Measurements from ENCODE around the gene CABYR.

CABYR gene, protein sequence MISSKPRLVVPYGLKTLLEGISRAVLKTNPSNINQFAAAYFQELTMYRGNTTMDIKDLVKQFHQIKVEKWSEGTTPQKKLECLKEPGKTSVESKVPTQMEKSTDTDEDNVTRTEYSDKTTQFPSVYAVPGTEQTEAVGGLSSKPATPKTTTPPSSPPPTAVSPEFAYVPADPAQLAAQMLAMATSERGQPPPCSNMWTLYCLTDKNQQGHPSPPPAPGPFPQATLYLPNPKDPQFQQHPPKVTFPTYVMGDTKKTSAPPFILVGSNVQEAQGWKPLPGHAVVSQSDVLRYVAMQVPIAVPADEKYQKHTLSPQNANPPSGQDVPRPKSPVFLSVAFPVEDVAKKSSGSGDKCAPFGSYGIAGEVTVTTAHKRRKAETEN

DNA sequence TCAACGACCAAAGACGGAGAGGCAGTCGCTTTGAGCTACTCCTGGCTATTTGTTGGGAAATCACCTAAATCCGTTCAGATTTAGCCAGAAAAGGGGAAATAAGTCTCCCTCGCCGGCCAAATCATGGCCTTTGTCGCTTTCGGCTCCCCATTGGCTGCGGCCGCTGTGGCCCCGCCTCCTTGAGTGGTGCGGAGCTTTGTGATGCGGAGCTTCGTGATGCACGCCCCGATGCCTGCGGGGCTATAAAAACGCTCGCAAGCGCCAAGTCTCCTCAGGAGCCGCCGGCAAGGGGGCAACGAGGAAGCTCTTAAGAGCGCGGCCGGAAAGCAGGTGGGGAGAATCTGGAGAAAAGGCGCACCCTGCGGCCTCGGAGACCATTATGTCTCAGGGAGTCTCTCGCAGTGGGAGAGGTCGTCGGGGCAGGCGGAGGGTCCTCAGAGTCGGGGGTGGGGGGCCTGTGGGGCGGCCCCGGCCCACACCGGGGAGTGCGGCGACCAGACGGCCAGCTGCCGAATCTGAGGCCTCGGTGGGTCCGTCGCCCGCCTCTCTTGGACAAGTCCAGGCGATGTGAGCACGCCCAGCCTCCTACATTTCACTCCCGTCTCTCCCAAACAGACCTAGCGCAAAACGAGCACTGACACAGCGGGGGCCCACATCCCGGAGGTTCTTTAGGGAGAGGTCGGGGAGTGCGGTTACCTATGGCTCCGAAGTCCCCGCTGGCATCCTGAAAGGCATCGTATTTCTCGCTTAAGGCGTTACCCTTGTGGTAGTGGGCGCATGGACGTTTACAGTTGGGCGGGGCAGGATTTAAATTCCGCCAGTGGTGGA, at the start of gene CABYR:
TSS of gene CABYR (plus strand) at position 274 of the 828 bp plus-strand sequence. CDS start 4,053 bp downstream, outside the sequence.
- peak; percentile 76 to 99 (median 91) for DNase-seq
- intact Hi-C loops (cut with DNase I), result no loop called here

DNA sequence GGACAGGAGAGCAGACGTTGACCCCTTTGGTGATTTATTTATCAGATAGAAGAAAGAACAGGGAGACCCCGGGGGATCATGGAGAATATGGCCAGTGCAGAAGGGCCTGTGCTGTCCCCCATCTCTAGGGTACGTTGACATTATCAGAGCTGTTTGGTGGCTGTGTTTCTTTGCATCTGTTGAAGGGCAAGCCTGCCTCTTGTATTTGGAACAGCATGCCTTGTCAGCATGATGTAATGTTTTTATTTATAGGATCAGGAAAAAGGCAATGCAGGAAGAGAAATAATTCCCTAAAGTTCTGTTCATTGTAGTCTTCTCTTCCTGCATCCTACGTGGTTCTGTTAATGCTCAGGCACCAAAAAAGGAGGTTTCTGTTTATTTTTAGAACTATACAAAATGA, 49.8 kb upstream of the CABYR start:
- intact Hi-C loops (cut with DNase I), result no loop called here
- no peak for DNase-seq

DNA sequence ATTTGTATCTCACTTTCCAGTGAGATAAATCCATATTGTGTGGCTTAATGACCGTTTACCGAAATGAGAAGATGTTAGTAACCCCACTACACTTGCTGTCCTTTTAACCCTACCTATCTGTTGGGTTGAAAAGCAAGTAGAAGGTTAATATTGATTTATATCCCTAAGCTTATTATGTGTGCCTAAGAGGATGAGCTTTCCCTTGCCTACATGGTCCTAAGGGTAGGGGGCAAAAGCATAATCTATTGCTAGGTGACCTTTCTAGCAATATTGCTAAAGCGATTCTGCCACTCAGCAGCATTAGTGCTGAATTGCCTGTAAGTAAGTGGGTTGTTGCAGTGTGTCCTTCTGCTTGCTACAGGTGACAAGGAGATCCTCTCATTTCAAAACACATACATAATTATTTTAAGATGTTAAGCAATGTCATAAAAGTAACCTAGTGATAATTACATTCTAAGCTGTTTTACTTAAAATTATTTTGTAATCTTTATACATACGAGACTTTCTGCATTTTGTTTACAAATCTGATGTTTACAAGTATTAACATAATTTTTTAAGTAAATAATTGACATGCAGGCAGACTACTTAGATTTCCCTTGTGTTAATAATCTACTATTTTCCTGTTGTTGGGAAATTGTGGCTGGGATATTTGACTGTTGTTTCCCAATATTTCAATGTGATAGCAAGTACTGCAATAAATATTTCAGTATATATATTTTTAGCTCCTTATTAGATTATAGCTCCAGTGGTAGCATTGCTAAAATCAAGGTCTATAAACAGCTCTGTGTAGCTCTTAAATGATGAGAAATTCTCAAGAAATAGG, 49.1 kb upstream of the CABYR start:
- intact Hi-C loops (cut with DNase I), result no loop called here
- no peak for DNase-seq

DNA sequence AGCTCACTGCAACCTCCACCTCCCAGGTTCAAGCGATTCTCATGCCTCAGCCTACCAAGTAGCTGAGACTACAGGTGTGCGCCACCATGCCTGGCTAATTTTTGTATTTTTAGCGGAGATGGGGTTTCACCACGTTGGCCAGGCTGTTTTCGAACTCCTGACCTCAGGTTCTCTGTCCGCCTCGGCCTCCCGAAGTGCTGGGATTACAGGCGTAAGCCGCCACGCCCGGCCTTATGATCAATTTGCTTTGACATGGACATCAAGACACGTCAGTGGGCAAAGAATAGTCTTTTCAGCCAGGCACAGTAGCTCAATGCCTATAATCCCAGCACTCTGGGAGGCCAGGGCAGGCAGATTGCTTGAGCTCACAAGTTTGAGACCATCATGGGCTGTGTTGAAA, 48.0 kb upstream of the CABYR start:
- intact Hi-C loops (cut with DNase I), result no loop called here
- peak in 2 of 10 donors; percentile 70 to 72 for DNase-seq

DNA sequence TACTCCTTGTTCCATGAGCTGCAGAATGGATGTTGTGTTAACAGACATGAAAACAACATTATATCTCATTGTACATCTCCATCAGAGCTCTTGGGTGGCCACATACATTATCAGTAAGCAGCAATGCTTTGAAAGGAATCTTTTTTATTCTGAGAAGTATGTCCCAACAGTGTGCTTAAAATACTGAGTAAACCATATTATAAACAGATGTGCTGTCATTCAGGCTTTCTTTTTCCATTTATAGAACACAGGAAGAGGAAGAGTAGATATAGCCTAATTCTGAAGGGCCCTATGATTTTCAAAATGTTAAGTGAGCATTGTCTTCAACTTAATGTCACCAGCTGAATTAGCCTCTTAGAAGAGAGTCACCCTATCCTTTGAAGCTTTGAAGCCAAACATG, 44.3 kb upstream of the CABYR start:
- DNase-seq, result no peak
- intact Hi-C loops (cut with DNase I), result no loop called here

DNA sequence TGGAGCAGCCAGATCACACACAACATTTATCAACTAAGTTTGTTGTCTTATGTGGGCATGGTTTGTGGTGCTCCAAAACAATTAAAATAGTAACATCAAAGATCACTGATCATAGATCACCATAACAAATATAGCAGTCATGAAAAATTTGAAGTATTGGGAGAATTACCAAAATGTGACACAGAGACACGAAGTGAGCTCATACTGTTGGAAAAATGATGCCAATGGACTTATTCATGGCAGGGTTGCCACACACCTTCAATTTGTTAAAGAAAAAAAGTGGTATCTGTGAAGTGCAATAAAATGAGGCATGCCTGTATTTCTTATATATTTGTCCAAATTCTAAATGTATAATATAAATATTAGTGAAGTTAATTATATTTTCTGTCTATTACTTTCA, 42.9 kb upstream of the CABYR start:
- no peak for DNase-seq
- intact Hi-C loops (cut with DNase I), result no loop called here

DNA sequence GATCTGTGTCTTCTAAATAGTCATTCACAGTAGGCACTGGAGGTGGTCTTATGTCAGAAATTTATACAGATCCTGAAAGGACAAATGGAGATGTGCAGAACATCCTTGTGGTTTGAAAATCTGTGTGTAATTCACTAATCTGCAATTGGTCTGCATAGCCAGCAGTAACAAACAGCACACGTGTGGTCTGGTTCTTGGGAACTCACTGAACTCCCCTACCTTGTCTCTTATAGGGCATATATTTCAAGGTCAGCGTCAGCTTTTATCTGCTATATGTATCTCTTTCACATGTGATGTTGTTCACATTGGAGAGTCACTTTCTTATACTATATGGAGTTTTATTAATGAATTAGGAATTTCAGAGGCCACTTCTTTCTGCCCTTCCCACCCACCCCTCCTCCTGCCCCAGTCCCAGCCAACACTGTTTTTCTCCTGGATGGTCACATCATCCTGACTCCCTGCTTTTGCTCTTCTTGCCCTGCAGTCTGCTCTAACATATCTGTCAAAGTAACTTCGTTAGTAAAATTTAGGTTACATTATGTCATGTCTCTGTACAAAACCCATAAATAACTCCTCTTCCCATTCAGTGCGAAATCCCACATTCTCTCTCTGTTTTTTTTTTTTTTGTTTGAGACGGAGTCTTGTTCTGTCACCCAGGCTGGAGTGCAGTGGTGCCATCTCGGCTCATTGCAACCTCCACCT, 35.4 kb upstream of the CABYR start:
- no peak for DNase-seq
- intact Hi-C loops (cut with DNase I), result no loop called here

DNA sequence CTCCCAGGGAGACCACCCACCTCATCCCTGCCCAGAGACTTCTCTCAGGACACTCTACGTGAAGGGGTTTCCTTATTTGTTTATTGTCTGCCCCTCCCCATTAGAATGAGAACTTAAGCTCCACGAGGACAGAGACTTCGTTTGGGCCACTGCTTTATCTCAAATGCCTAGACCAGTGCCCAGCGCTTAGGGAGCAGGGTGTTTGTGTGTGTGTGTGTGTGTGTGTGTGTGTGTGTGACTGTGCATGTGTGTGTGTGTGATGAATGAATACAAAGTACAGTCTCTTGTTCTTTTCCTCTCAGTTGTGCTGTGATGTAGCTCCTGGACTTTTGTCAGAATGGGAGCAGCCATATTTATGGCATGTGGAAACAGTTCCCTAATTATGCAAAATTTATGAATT, 34.4 kb upstream of the CABYR start:
- intact Hi-C loops (cut with DNase I), result no loop called here
- DNase-seq, result no peak

DNA sequence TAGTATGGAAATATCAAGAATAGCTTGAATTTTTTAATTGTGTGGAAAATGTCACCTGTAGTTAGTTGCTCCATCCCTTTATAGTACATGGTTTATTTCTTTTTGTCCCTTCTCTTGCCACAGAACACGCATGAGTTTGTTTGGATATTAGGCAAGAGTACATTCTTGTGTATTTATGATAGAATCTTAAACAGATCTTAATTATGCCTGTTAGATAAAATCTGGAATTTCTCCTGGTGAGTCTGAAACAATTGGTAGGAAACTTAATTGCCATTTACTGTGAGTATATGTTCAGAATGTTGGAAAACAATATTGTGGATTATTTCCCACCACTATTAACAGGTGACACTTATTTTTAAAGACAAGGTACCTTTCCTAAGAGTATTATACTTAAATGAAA, 30.2 kb upstream of the CABYR start:
- DNase-seq, result no peak
- intact Hi-C loops (cut with DNase I), result no loop called here

DNA sequence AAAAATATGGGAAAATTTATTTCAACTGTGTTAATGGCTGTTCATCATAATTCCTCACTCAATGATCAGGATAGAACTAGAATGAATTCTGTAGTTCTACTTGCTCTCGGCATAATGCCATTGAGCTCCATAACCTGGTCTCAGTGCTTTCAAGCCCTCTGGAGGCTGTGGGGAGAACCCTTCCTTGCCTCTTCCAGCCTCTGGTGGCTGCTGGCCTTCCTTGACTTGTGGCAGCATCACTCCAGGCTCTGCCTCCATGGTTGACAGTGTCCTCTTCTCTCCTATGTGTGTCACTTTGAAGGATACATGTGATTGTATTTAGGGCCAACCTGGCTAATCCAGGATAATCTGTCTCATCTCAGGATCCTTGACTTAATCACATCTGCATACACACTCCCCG, 26.9 kb upstream of the CABYR start:
- intact Hi-C loops (cut with DNase I), result loop anchor here (10.0 kb wide), 1 partner anchor 487 kb away; no protein-coding TSS in a partner anchor

DNA sequence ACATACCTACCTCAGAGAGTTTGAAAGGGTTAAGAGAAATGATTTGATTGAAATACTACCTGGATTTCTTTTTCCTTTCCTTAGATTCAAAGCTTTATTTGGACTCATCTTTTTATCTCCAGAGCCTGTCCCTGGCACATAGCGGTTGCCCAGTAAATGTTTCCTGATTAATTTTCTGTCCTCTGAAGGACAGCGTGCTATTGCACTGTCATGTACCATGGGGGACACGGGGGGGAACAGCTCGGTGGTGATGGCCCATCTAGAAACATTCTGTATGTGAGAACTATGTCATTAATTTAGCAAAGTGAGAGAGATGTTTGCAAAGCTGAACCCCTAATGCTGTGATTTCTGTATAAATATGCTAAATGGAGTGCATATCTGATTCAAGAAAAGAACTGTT, 26.4 kb upstream of the CABYR start:
- intact Hi-C loops (cut with DNase I), result loop anchor here (10.0 kb wide), 1 partner anchor 488 kb away; no protein-coding TSS in a partner anchor
- no peak for DNase-seq

More for the DNA sequence above, 26.9 kb upstream of the CABYR start:
- DNase-seq, result no peak

DNA sequence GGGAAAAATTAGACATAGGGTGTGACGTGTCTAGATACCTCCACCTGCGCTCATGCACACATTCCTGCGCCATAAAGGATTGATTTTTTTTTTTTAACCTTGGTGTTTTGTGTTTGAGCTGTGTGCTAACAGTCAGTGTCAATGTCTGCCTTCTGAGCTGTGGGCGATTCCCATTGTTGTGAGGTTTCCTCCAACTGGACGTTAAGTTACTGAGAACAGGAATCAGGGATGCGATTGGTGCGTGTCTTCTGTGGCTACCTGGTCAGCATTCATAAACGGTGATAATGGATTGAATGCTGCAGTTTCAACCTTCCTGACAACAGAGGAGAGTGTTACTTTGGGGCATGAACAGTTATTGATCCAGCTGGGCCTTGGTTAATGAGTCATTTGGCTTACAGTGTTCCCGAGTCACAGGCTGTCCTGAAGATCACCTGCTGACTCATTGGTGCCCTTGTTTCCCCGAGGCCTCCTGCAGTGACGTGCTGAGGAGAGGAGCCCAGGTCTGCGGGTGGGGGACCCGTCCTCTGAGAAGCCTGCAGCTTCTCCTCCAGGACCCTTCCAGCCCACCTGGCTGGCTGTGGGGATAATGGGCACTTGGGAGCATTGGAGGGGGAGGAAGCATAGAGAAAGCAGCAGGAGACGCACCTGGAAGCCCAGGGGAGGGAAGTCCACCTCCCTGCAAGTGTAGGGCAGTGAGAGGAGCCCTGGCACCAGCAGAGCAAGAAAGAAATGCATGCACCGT, 25.8 kb upstream of the CABYR start:
- intact Hi-C loops (cut with DNase I), result loop anchor here (10.0 kb wide), 1 partner anchor 488 kb away; no protein-coding TSS in a partner anchor
- DNase-seq, result no peak

DNA sequence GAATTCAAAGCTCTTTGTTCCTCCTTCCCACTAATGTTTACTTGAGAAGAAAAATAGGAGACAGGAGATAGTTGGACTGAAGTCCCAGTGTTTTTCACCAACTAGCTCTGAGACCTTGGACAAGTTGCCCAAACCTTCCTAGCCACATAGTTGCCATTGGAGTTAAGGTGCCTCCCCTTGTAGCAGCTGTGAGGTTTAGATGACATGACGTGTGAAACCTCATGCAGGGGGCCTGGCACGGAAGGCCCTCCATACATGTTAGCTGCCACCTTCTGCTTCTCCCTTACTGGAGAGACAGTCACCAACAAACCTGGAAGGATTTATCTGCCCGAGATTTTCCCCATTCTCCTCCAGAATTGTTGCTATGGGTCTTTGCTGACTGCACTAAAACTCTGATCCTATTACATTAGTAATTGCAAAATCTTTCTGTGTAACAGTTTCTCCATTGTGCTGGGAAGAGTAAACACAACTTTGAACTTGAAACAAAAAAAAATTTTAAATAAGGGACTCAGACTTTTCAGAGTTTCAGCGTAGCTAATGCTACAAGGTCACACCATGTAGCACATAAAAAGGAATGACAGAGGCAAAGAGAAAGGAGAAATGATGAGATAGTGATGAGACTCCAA, 23.8 kb upstream of the CABYR start:
- no peak for DNase-seq
- intact Hi-C loops (cut with DNase I), result loop anchor here (10.0 kb wide), 1 partner anchor 490 kb away; no protein-coding TSS in a partner anchor

DNA sequence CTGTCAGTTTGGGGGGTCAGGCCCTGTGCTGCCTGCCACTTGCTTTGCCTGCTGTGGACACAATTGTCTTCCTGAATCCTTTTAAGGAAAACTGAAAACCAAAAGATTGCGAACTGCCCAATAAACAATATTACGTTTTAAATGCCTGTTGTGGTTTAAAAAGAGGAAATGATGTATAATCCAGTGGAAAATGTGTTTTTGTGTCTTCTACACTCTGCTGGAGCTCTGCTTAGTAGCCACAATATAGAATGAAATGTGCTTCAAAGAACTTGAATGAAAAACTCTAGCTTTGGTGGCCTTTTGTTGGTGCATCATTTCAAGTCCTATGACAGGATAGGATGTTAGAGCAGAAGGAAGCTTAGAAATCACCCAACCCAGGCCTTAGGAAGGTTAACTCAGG, 23.2 kb upstream of the CABYR start:
- intact Hi-C loops (cut with DNase I), result loop anchor here (10.0 kb wide), 1 partner anchor 491 kb away; no protein-coding TSS in a partner anchor
- no peak for DNase-seq

DNA sequence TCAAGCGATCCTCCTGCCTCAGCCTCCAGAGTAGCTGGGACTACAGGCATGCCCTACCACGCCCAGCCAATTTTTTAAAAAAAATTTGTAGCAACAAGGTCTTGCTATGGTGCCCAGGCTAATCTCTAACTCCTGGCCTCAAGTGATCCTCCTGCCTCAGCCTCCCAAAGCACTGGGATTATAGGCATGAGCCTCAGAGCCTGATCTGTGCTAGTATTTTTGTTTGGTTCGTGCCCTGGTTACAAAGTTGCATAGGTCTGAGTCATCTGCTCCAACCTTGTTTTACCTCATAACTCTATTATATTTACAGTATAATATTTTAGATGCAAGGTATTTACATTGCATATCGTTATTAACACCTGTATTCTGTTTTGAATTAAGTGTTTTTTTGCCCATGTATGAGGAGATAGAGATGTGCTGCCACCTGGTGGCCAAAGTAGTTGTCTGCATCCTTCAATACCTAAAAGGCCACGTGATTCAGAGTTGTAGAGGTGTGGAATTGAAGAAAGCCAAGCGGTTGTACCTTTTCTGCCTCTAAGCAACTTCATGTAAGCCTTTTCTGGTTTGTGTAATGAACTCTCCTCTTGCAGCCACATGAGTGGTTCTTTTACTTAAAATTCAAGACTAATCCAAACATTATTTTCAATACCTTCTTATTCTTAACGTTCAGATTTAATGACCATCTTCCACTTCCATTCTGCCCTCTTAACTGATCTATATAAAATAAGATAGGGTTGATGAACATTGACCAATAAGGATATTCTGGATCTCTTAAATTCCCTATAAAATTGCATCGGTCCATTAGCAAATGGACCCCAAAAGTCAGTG, 19.9 kb upstream of the CABYR start:
- intact Hi-C loops (cut with DNase I), result loop anchor here (10.0 kb wide), 1 partner anchor 494 kb away; no protein-coding TSS in a partner anchor
- DNase-seq, result peak in 9 of 10 donors; percentile 23 to 93 (median 64)

DNA sequence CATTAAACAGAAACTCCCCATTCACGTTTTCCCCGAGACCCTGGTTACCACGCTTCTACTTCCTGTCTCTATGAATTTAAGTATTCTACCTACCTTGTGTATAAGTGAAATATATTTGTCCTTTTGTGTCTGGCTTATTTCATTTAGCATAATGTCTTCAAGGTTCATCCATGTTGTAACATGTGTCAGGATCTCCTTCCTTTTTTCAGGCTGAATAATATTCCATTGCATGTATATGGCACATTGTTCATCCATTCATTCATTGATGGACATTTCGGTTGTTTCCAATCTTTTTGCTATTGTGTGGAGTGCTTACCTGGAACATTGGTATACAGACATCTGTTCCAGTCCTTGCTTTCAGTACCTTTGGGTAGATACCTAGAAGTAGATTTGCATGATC, 18.2 kb upstream of the CABYR start:
- DNase-seq, result no peak
- intact Hi-C loops (cut with DNase I), result no loop called here

DNA sequence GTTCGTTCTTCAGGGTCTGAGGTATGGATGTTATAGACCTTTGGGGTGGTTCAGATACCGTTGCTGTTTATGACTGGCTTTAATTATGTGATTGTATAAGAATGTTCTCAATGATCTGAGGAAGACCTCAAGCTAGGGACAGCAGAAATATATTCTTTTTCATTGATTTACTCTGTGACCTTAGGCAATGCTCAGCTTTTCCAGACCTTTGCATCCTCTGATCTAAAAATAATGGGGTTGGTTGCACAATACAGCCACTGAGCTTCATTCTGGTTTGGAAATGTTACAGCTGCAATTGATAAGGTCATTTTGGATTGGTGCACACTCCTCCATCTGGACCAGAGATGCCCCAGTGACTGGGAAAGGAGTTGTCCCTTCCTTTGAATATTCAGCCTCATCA, 17.2 kb upstream of the CABYR start:
- DNase-seq, result no peak
- intact Hi-C loops (cut with DNase I), result no loop called here
